Tibial nerve (tissue), 4 donors: Measurements from ENCODE around the gene LMCD1.

Source experiments
- CTCF ChIP-seq, 5 experiments: fragments of 200-600 bp in 3 of 5; fragments of 450-650 bp in 2 of 5; sonication (generic) in 3 of 5; IDR thresholded peaks; one replicate each; pipeline ENCODE4 v1.5.1; 2016 to 2019; ENCODE audit warnings: antibody characterized with exemption in 5 of 5, mild to moderate bottlenecking in 3 of 5, moderate library complexity in 2 of 5
- EP300 ChIP-seq, 2 donors: sonication (generic); formaldehyde crosslinking; IDR thresholded peaks; one replicate each; pipeline ENCODE4 v1.6.1; 2017; ENCODE audit warnings: antibody characterized with exemption in 2 of 2, mild to moderate bottlenecking in 1 of 2
- POLR2A ChIP-seq, 2 donors: fragments of 450-650 bp; IDR thresholded peaks; one replicate each; pipeline ENCODE4 v1.6.1; 2017; ENCODE audit warnings: antibody characterized with exemption in 2 of 2, mild to moderate bottlenecking in 2 of 2, moderate library complexity in 2 of 2

GRCh38 chr3:8473990-8474389 is 27.6 kb upstream of the LMCD1 start:
- TF ChIP-seq CTCF (IDR thresholded peaks at IDR 0.05) (no peak), EP300 (IDR thresholded peaks at IDR 0.05) (no peak), POLR2A (IDR thresholded peaks at IDR 0.05) (no peak)
